HCT116 (cell line): ENCODE measurements around the gene TRPV4.

Source experiments
- CTCF ChIP-seq, 3 experiments: fragments of 200-600 bp in 1 of 3; sonication (generic) in 1 of 3; IDR thresholded peaks in 2 of 3; conservative IDR thresholded peaks in 1 of 3; 2 replicates each; pipeline ENCODE4 v1.5.1; 2012 to 2017; ENCODE audit warnings: low read depth in 2 of 3, low read length in 2 of 3, antibody characterized with exemption in 1 of 3, borderline replicate concordance in 1 of 3, control low read depth in 1 of 3, mild to moderate bottlenecking in 1 of 3, mixed read lengths in 1 of 3, mixed run types in 1 of 3, moderate library complexity in 1 of 3; ENCODE audit not compliant: insufficient read depth in 1 of 3
- ELF1 ChIP-seq: IDR thresholded peaks from 2 replicates; pipeline ENCODE4 v1.6.1; 2012; ENCODE audit warnings: low read depth, borderline replicate concordance
- EZH2 ChIP-seq: fragments of 200-600 bp; sonication (generic); IDR thresholded peaks from 2 replicates; pipeline ENCODE4 v1.6.1; 2017; ENCODE audit warnings: antibody characterized with exemption, mixed run types
- JUND ChIP-seq: IDR thresholded peaks from 2 replicates; pipeline ENCODE4 v1.6.1; 2012
- POLR2A ChIP-seq: IDR thresholded peaks from 2 replicates; pipeline ENCODE4 v1.7.0; 2011; ENCODE audit warnings: borderline replicate concordance; ENCODE audit not compliant: insufficient read depth, insufficient read length; ENCODE audit errors: extremely low read depth
- SP1 ChIP-seq: IDR thresholded peaks from 2 replicates; pipeline ENCODE4 v1.6.1; 2012; ENCODE audit warnings: low read depth
- YY1 ChIP-seq: IDR thresholded peaks from 2 replicates; pipeline ENCODE4 v1.6.1; 2011; ENCODE audit warnings: low read length, low read depth, moderate library complexity, mild to moderate bottlenecking; ENCODE audit not compliant: insufficient replicate concordance; ENCODE audit errors: extremely low read depth
- TF ChIP-seq, protein P1 (sequence below): IDR thresholded peaks from 2 replicates; pipeline ENCODE4 v1.6.1; 2012
- TF ChIP-seq, protein P2 (sequence below): IDR thresholded peaks from 2 replicates; pipeline ENCODE4 v1.6.1; 2012

DNA sequence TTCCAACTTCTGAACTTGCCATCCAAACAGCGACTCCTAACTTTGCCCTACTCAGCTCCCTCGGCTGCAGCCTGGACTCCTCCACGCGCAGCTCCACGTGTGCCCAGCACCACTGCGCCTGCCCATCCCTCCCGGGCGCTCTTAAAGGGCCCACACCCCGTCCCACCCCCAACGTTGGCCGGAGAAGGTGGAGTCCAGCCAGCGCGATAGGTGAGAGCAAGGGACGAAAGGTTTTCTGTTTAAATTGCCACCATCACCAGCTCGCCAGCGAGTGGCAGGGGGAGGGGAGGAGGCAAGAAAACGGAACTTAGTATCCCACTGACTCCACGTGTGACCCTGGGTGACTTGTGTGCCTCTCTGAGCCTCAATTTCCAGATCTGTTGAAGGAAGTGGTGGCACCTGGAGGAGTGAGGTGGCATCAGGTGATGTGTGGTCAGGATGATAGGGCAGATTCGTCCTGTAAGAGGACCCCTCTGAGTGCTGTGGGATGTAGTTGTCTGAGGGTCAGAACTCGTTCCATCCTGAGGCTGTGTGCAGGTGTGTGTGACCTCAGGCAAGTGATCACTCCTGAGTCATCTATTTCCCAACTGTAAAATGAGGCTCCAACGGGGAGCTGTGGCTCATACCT lies 59.7 kb downstream of the TRPV4 start:
- TF ChIP-seq CTCF (IDR thresholded peaks at IDR 0.05 in 2 of 3, conservative IDR thresholded peaks at IDR 0.05 in 1 of 3; ENCODE audit: borderline replicate concordance in 1 of 3, insufficient read depth in 1 of 3, low read depth in 2 of 3, low read length in 2 of 3) (no peak), EZH2 (no peak), POLR2A (peak; percentile 52), YY1 (no peak), JUND (no peak), SP1 (peak; percentile 29; the same call in 1 of the 2 replicates), ELF1 (no peak)
- TF ChIP-seq, protein P1, sequence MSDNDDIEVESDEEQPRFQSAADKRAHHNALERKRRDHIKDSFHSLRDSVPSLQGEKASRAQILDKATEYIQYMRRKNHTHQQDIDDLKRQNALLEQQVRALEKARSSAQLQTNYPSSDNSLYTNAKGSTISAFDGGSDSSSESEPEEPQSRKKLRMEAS: peak; percentile 99
- TF ChIP-seq, protein P2, sequence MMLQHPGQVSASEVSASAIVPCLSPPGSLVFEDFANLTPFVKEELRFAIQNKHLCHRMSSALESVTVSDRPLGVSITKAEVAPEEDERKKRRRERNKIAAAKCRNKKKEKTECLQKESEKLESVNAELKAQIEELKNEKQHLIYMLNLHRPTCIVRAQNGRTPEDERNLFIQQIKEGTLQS: no peak
